Measurements from ENCODE around the gene GABPB1. TPM values are rescaled to one million over a fixed set of nuclear protein-coding genes. Genes with fewer than 3 reads are reported as not detected.

Gene GABPB1
- total RNA-seq, 1 experiment from 2014 or later: 35.3 TPM

- no peak for DNase-seq (ENCODE audit: low spot score)
- H3K36me3 ChIP-seq (ENCODE audit: insufficient read depth, low read length, poor library complexity, severe bottlenecking): no peaks in the 10 kb centered on the region
- ChIA-PET CTCF (no interaction called here), POLR2A (ENCODE audit: low non-redundant PET) (no interaction called here)
- intact Hi-C loops (cut with micrococcal nuclease; ENCODE audit: unreplicated experiment): no loop called here
- no peaks in the 10 kb centered on the region for H3K4me1 ChIP-seq (ENCODE audit: insufficient read depth, low read length, poor library complexity, severe bottlenecking)
- H3K27me3 ChIP-seq (replicated peaks; ENCODE audit: insufficient read depth, low read depth, low read length, poor library complexity): no peaks in the 10 kb centered on the region
- H3K27ac ChIP-seq (ENCODE audit: low read depth, low read length, poor library complexity, severe bottlenecking): no peak overlapping the region
- H3K4me3 ChIP-seq (ENCODE audit: low read depth, low read length, poor library complexity, severe bottlenecking): no peak overlapping the region
- BruUV-seq (replicated peaks): no TSS peak
- no peak for TF ChIP-seq CTCF (conservative IDR thresholded peaks at IDR 0.05; ENCODE audit: low read depth, low read length)
- no peak for TF ChIP-seq EZH2 (IDR thresholded peaks at IDR 0.05; ENCODE audit: borderline replicate concordance, low read depth, low read length, poor library complexity, severe bottlenecking)
- H3K9me3 ChIP-seq (ENCODE audit: low read depth, low read length, poor library complexity, severe bottlenecking): no peaks in the 10 kb centered on the region
These were observed 126.1 kb downstream of the GABPB1 start for GRCh38 chr15:50228866-50229265.

- no peak for DNase-seq (ENCODE audit: low spot score)
- no peak overlapping the region for H3K27ac ChIP-seq (ENCODE audit: low read depth, low read length, poor library complexity, severe bottlenecking)
- no peaks in the 10 kb centered on the region for H3K27me3 ChIP-seq (replicated peaks; ENCODE audit: insufficient read depth, low read depth, low read length, poor library complexity)
- intact Hi-C loops (cut with micrococcal nuclease; ENCODE audit: unreplicated experiment): no loop called here
- no peak for TF ChIP-seq CTCF (conservative IDR thresholded peaks at IDR 0.05; ENCODE audit: low read depth, low read length)
- no peak for TF ChIP-seq EZH2 (IDR thresholded peaks at IDR 0.05; ENCODE audit: borderline replicate concordance, low read depth, low read length, poor library complexity, severe bottlenecking)
- no peaks in the 10 kb centered on the region for H3K9me3 ChIP-seq (ENCODE audit: low read depth, low read length, poor library complexity, severe bottlenecking)
- ChIA-PET POLR2A (ENCODE audit: low non-redundant PET) (no interaction called here), CTCF (no interaction called here)
- no peaks in the 10 kb centered on the region for H3K36me3 ChIP-seq (ENCODE audit: insufficient read depth, low read length, poor library complexity, severe bottlenecking)
- H3K4me3 ChIP-seq (ENCODE audit: low read depth, low read length, poor library complexity, severe bottlenecking): no peak overlapping the region
- no peaks in the 10 kb centered on the region for H3K4me1 ChIP-seq (ENCODE audit: insufficient read depth, low read length, poor library complexity, severe bottlenecking)
- BruUV-seq (replicated peaks): no TSS peak
These were observed 127.9 kb downstream of the GABPB1 start for GRCh38 chr15:50227076-50227475.

GRCh38 chr15:50225938-50226337 is 129.1 kb downstream of the GABPB1 start:
- TF ChIP-seq CTCF (conservative IDR thresholded peaks at IDR 0.05; ENCODE audit: low read depth, low read length) (no peak), EZH2 (IDR thresholded peaks at IDR 0.05; ENCODE audit: borderline replicate concordance, low read depth, low read length, poor library complexity, severe bottlenecking) (no peak)
- Histone ChIP-seq H3K9me3 (ENCODE audit: low read depth, low read length, poor library complexity, severe bottlenecking) (no peaks in the 10 kb centered on the region), H3K4me1 (ENCODE audit: insufficient read depth, low read length, poor library complexity, severe bottlenecking) (no peaks in the 10 kb centered on the region), H3K36me3 (ENCODE audit: insufficient read depth, low read length, poor library complexity, severe bottlenecking) (no peaks in the 10 kb centered on the region), H3K27me3 (replicated peaks; ENCODE audit: insufficient read depth, low read depth, low read length, poor library complexity) (no peaks in the 10 kb centered on the region), H3K27ac (ENCODE audit: low read depth, low read length, poor library complexity, severe bottlenecking) (no peak overlapping the region), H3K4me3 (ENCODE audit: low read depth, low read length, poor library complexity, severe bottlenecking) (no peak overlapping the region)
- no peak for DNase-seq (ENCODE audit: low spot score)
- ChIA-PET POLR2A (ENCODE audit: low non-redundant PET) (no interaction called here), CTCF (no interaction called here)
- intact Hi-C loops (cut with micrococcal nuclease; ENCODE audit: unreplicated experiment): no loop called here
- BruUV-seq (replicated peaks): no TSS peak

Other genes starting within 250 kb of the GABPB1 start
- gene ATP8B4, start 236.0 kb downstream of the GABPB1 start, total RNA-seq (2021): 0.30 and 0.66 TPM in 2 replicates
- 0.77 and 0.79 TPM in 2 replicates for gene SLC27A2, start 173.0 kb downstream of the GABPB1 start, total RNA-seq (2021)
- not detected in 2 replicates for gene HDC, start 89.5 kb downstream of the GABPB1 start, total RNA-seq (2021)
- gene USP8, start 69.2 kb upstream of the GABPB1 start, total RNA-seq (2021): 48.5 and 58.4 TPM in 2 replicates
- gene USP50, start 191.5 kb upstream of the GABPB1 start, total RNA-seq (2021): 0.39 TPM in 1 of 2 replicates, not detected in the other